Measurements from ENCODE around the gene ABHD3.
A peak's percentile ranks its signal among the peaks of the same experiment; 100 is the strongest.
"Not testable (repeated sequence)": the region's sequence is repeated elsewhere in the genome, so short reads cannot be mapped to it uniquely, and the experiment has no call there.

The ABHD3 gene

DNA sequence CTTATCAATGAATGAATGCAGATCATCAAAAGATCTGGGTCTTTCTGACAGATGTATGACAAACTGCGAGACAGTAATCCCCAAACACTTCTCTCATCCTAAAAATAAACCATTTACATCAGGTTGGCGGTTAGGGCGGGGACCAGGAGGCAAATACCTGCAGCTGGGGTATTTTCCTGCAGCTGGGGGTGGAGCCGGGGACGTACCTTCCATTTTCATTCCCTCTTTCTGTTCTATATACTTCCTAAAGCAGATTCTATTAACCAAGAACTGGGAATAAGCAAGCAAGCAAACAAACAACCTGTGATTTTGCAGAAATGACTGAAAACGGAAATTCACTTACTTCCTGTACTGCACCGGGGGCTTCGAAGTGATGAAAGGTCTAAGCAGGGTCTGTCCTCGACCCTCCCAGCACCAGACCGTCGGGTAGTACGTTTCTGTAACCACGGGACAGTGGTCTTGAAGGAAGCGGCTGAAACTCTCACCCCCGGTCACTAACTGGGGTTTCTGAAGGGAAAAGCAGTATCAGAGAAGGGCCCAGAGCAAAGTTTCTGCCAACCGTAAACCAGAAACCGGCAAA lies 1.2 kb downstream of the ABHD3 start:
- DNase-seq, result no peak

DNA sequence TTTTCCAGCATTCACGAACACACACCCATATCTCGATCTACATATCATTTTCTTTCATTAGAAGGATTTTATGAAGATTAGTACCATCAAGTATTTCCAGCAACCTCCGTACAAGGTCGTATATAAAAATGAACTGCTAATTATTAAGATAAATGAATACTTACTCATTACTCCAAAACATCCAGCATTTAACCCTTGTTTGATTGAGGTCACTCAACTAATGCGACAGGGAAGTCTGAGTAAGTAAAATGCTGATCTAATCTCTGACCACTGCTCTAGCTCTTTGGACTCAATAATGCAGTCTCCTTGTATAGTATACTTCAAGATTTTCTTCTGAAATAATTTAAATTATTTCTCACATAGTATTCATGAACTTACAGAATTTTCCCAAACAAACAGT lies 2.0 kb downstream of the ABHD3 start:
- DNase-seq, result no peak

DNA sequence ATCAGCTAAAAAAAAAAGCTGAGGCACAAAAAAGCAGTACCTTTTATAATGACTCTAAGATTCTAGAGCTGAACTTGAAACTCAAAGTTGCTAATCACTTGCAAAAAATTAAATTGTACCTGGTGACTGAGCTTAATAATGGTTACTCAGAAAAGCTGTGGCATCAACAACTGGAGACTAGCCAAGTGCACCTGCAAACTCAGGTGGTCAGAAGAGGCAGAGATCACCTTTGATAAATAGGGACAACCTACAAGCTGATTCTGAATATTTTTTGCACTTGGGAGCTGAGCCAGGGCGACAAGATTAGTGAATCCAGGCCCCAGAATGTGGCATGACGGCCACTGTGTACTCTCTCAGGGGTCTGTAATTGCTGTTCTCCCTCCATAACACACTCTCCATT lies 3.0 kb downstream of the ABHD3 start:
- no peak for DNase-seq

DNA sequence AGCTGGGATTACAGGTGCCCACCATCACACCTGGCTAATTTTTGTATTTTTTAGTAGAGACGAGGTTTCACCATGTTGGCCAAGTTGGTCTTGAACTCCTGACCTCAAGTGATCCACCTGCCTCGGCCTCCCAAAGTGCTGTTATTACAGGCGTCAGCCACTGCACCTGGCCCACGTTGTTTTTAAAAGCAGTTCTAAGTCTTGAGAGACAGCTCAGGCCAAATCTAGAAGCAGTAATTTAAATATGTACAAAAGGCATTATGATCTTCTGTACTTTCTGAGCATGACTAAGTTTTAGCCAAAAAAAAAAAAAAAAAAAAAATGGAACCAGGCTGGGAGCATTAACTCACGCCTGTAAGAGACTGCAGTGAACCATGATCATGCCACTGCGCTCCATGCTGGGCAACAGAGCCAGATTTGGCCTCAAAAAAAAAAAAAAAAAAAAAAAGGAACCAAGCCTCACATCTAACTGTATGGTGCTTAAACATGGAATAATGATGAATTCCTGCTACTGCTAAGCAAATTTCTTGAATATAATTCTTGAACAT lies 4.0 kb downstream of the ABHD3 start:
- DNase-seq, result no peak

- DNase-seq, result no peak
Observed at GRCh38 chr18:21693322-21693721, 11.3 kb downstream of the ABHD3 start.

GRCh38 chr18:21689736-21690135 lies 14.8 kb downstream of the ABHD3 start:
- DNase-seq, result no peak

- DNase-seq, result peak; percentile 69
Observed at GRCh38 chr18:21686282-21687105, 18.1 kb downstream of the ABHD3 start.

DNA sequence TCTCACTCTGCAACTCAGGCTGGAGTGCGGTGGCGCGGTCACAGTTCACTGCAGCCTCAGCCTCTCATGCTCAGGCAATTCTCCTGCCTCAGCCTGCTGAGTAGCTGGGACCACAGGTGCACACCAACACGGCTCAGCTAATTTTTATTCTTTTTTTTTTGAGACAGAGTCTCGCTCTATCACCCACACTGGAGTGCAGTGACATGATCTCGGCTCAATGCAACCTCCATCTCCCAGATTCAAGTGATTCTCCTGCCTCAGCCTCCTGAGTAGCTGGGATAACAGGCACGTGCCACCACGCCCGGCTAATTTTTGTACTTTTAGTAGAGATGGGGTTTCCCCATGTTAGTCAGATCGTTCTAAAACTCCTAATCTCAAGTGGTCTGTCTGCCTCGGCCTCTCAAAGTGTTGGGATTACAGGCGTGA lies 19.0 kb downstream of the ABHD3 start:
- DNase-seq, result not testable (repeated sequence)

GRCh38 chr18:21684731-21685130 lies 19.8 kb downstream of the ABHD3 start:
- no peak for DNase-seq

DNA sequence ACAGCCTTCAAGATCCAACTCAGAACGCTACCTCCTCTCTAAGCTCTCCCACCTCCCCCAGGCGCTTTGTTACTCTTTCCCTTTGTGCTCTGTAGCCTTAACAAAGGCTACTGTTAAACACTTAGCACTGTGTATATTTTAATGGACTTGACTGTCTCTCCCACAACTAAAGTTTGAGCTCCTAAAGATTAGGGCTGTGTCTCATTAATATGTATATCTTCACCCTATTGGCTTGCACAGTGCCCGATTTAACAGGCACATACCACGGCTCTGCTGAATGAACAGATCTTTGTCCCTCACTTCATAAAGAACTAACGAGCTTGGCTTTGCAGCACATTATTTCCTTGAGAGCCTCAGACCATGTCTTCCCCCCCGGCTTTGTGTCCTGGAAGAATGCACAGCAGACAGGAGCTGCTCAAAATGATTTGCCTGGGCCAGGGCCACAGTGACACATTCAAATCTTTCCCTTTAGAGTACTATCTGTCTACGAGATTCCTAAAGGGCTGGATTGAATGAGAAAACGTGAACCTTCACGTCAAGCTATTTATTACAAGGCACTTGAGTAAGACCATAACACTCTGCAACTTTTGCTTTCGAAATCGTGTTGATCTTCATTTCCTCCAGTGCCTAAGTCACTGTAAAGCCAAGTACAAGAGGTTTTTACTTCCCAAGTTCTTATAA lies 22.1 kb downstream of the ABHD3 start:
- peak; percentile 81 for DNase-seq

GRCh38 chr18:21680161-21680560 lies 24.4 kb downstream of the ABHD3 start:
- DNase-seq, result no peak

- DNase-seq, result no peak
Observed at GRCh38 chr18:21678859-21679258, 25.7 kb downstream of the ABHD3 start.

GRCh38 chr18:21675354-21675753 lies 29.2 kb downstream of the ABHD3 start:
- peak; percentile 84 for DNase-seq

DNA sequence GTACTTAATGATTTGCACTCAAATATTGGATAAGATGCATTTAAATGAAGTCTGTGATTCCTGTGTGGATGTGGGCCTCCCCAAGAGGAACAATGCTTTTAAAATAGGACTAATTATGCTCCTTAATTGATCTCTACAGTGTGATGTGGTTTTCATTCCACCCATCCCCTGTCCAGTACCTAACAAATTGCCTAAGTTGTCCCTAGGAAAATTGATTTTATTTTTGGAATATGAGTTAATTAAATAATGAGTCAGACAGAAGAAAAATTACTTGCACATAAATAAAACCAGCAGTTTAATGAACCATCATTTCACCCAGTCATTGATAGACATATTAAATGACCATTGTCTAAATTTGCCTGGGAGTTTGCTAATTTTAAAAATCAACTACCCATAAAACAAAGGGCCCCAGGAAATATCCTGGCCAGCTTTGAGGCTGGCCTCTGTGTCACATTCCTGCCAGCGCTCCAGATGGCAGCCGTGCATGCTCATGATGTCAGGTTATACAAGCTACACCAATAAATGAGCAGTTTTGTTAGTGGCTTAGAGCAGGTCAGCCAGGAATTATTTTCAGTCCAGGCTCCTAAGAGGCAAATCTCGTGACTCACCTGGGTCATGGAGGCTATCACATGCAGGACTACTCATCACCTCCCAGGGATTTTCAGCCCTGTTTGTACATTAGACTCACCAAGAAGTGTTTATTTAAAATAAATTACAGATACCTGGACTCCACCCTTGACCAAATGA lies 31.9 kb downstream of the ABHD3 start:
- peak; percentile 78 for DNase-seq

GRCh38 chr18:21669736-21670285 lies 34.8 kb downstream of the ABHD3 start:
- DNase-seq, result no peak

GRCh38 chr18:21664069-21664468 lies 40.5 kb downstream of the ABHD3 start:
- DNase-seq, result no peak

- DNase-seq, result no peak
Observed at GRCh38 chr18:21663578-21663977, 41.0 kb downstream of the ABHD3 start.

- DNase-seq, result no peak
Observed at GRCh38 chr18:21662581-21662980, 42.0 kb downstream of the ABHD3 start.

GRCh38 chr18:21660078-21660477 lies 44.5 kb downstream of the ABHD3 start:
- no peak for DNase-seq

DNA sequence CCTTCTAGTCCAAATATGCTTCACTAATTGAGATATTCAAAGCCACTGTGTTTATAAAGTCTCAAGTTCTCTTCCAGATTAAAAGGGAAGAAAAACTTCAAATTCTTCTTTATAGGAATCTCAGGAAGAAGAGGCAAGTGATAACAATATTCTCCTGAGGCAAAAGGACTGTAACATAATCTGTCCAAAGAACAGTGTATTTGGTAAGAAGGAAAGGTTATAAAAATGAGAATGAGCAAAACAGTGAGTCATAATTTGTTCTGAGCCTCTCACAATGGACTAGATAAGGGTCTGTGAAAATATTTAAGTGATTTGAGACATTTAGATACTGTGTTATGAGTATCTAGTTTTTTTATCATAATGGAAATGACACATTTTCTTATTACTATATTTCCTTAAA lies 48.2 kb downstream of the ABHD3 start:
- no peak for DNase-seq

DNA sequence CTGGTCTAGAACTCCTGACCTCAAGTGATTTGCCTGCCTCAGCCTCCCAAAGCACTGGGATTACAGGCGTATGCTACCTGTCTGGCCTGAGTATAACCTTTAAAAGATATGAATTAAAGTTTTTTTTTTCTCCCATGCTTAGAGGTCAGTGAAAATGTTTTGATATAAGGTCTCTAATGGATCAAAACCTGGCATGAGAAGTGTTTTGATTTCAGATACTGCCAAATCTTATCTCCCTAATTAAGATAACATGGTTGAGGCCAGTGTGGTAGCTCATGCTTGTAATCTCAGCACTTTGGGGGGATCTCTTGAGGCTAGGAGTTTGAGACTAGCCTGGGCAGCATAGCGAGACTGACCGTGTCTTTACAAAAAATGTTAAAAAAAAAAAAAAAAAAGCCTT lies 51.2 kb downstream of the ABHD3 start:
- no peak for DNase-seq

GRCh38 chr18:21652073-21652472 lies 52.5 kb downstream of the ABHD3 start:
- DNase-seq, result no peak

- DNase-seq, result no peak
Observed at GRCh38 chr18:21650311-21650710, 54.3 kb downstream of the ABHD3 start.

Measured in islet precursor cell (in vitro differentiated cells).